SW 1271 (cell line): ENCODE results near the gene CNST.
"Not testable (repeated sequence)": the region's sequence is repeated elsewhere in the genome, so short reads cannot be mapped to it uniquely, and the experiment has no call there.

Experiments
- DNase-seq, 2 experiments: peaks; one replicate each; lab custom pipeline; 2025; lab: John Stamatoyannopoulos, UW

CNST gene

DNA sequence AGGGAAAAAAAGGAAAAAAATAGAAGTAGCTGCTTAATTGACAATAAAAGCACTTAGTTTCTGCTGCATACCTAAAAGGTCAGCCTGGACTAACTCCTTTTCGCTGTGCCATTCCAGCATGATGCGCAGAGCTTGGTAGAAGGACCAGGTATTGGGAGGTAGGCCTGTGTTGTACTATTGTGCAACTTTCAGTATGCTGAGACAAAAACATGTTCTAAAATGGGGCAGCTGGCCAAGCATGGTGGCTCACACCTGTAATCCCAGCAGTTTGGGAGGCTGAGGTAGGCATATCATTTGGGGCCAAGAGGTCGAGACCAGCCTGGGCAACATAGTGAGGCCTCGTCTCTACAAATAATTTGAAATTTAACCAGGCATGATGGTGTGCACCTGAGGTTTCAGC lies 142.9 kb downstream of the CNST start:
- DNase-seq = no peak

DNA sequence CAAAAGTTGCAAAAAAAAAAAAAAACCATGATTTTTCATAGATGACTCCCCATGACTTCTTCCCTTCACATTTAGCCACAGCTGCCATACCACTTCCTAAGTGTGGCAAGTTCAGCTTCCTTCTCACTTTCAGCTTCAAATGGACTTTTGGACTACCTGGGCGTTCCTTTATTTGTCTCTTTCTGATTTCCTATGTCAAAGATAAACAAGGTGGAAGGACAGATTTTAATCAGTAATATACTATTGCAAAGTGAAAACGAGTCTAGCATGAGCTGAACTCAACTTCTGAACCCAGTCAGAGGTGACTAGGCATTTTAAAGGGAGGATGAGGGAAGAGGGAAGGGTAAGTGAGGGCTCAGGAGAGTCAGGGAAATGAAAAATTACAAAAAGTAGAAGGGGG lies 143.6 kb downstream of the CNST start:
- DNase-seq = no peak

DNA sequence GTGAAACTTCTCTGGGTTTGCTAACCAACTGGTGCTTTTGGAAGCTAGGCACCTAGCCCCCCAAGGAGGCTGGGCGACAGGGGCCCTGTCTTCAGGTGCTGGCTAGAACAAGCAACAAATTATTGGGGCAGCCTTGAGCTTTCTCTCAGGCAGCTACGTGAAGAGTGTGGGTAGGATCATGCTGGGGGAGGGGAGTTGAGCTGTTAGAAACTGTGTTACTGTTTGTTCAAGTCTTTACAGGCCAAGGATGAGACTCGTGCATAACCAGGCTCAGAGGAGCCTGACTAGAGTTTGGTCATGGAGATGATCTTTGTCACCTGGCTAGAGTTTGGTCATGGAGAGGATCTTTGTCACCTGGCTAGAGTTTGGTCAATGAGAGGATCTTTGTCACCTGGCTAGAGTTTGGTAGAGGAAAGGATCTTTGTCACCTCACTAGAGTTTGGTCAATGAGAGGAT lies 145.3 kb downstream of the CNST start:
- no peak for DNase-seq

DNA sequence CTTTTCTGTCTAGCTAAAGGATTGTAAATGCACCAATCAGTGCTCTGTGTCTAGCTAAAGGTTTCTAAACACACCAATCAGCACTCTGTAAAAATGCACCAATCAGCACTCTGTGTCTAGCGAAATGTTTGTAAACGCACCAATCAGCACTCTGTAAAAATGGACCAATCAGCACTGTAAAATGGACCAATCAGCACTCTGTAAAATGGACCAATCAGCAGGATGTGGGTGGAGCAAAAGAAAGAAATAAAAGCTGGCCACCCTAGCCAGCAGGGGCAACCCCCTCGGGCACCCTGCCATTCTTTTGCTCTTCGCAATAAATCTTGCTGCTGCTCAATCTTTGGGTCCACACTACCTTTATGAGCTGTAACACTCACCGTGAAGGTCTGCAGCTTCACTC lies 146.2 kb downstream of the CNST start:
- DNase-seq = not testable (repeated sequence)
